ENCODE measurements around the gene NXN.

GRCh38 chr17:1011138-1011537, 31.6 kb upstream of the NXN start:
- TF ChIP-seq POLR2AphosphoS5 (IDR thresholded peaks at IDR 0.05; ENCODE audit: low read depth, low read length) (no peak), POLR2A (IDR thresholded peaks at IDR 0.05; ENCODE audit: low read depth, low read length) (no peak)
